ENCODE data around the gene SHBG.

DNA sequence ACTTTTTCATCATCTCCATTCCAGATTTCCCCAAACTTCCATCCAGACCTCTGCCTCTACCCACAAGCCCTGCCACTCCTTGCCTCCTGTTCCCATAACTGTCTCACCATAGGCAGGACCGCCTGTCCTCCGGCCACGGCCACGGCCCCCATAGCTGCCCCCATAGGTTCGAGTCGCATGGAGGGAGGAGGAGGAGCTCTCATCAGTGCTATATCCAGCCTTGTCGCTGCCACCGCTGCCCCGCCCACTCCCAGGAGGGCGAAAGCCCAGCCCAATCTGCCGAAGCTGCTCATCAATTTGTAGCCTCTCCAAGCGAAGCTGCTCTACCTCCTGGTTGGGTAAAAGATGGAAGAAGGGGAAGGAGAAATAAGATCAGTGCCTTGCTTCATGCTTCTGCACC lies 36.6 kb upstream of the SHBG start:
- TF ChIP-seq POLR2A (IDR thresholded peaks at IDR 0.05): no peak
- TF ChIP-seq, protein P1, sequence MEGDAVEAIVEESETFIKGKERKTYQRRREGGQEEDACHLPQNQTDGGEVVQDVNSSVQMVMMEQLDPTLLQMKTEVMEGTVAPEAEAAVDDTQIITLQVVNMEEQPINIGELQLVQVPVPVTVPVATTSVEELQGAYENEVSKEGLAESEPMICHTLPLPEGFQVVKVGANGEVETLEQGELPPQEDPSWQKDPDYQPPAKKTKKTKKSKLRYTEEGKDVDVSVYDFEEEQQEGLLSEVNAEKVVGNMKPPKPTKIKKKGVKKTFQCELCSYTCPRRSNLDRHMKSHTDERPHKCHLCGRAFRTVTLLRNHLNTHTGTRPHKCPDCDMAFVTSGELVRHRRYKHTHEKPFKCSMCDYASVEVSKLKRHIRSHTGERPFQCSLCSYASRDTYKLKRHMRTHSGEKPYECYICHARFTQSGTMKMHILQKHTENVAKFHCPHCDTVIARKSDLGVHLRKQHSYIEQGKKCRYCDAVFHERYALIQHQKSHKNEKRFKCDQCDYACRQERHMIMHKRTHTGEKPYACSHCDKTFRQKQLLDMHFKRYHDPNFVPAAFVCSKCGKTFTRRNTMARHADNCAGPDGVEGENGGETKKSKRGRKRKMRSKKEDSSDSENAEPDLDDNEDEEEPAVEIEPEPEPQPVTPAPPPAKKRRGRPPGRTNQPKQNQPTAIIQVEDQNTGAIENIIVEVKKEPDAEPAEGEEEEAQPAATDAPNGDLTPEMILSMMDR (IDR thresholded peaks at IDR 0.05): no peak

Measured in tibial nerve (tissue), 3 donors.